WTC11 (cell line): Measurements from ENCODE around the gene KRTAP5-7. TPM values are rescaled to one million over a fixed set of nuclear protein-coding genes. Genes with fewer than 3 reads are reported as not detected.

Source experiments
- ATAC-seq: fragments of 200-7000 bp; cut with Tn5 transposase; 2 replicates; pipeline ENCODE4 v1.10.0; 2021; ENCODE audit warnings: mild to moderate bottlenecking, moderate library complexity
- CTCF ChIA-PET: fragments of 300-600 bp; sonication (Branson Sonifier 250); formaldehyde crosslinking; loops from one replicate; lab custom pipeline; 2021; ENCODE audit warnings: antibody characterized with exemption; lab: Charles Lee
- POLR2A ChIA-PET: fragments of 350-600 bp; sonication (Branson Sonifier 250); formaldehyde crosslinking; loops from one replicate; lab custom pipeline; 2021; ENCODE audit warnings: antibody characterized with exemption; lab: Charles Lee
- DNase-seq: peaks from one replicate; pipeline ENCODE4 v3.0.0; 2021; ENCODE audit warnings: low spot score
- H3K27ac Mint-ChIP-seq: 2 replicates; pipeline ENCODE4 v1.8.0; 2021; ENCODE audit warnings: mixed read lengths
- H3K27me3 Mint-ChIP-seq: 2 replicates; pipeline ENCODE4 v1.8.0; 2021; ENCODE audit warnings: low read depth, mild to moderate bottlenecking, moderate library complexity, mixed read lengths
- H3K36me3 Mint-ChIP-seq: 2 replicates; pipeline ENCODE4 v1.8.0; 2021; ENCODE audit warnings: mixed read lengths
- H3K4me1 Mint-ChIP-seq: 2 replicates; pipeline ENCODE4 v1.8.0; 2022; ENCODE audit warnings: mixed read lengths
- H3K4me3 Mint-ChIP-seq: 2 replicates; pipeline ENCODE4 v1.8.0; 2021; ENCODE audit warnings: mild to moderate bottlenecking, moderate library complexity, mixed read lengths
- H3K9me3 Mint-ChIP-seq: 2 replicates; pipeline ENCODE4 v1.8.0; 2021; ENCODE audit warnings: mixed read lengths
- CBFB ChIP-seq: sonication (generic); formaldehyde crosslinking; IDR thresholded peaks from 2 replicates; pipeline ENCODE4 v1.8.1; 2022; ENCODE audit warnings: mild to moderate bottlenecking, low read depth, missing genetic modification reagents
- E2F1 ChIP-seq: sonication (generic); formaldehyde crosslinking; IDR thresholded peaks from 2 replicates; pipeline ENCODE4 v1.8.0; 2022; ENCODE audit warnings: mild to moderate bottlenecking, missing genetic modification reagents
- E2F4 ChIP-seq: sonication (generic); formaldehyde crosslinking; IDR thresholded peaks from 2 replicates; pipeline ENCODE4 v1.8.1; 2022; ENCODE audit warnings: low read depth, mild to moderate bottlenecking, moderate library complexity, missing genetic modification reagents, borderline replicate concordance
- ELF4 ChIP-seq: sonication (generic); formaldehyde crosslinking; IDR thresholded peaks from 2 replicates; pipeline ENCODE4 v1.8.1; 2022; ENCODE audit warnings: low read depth, mild to moderate bottlenecking, moderate library complexity, missing genetic modification reagents
- EMX1 ChIP-seq: fragments of 250-450 bp; sonication (Bioruptor Pico); IDR thresholded peaks from 2 replicates; pipeline ENCODE4 v1.8.0; 2021; ENCODE audit warnings: mild to moderate bottlenecking
- ETV6 ChIP-seq: sonication (generic); formaldehyde crosslinking; IDR thresholded peaks from 2 replicates; pipeline ENCODE4 v1.8.1; 2022; ENCODE audit warnings: mild to moderate bottlenecking, missing genetic modification reagents
- FOXJ3 ChIP-seq: sonication (generic); formaldehyde crosslinking; IDR thresholded peaks from 2 replicates; pipeline ENCODE4 v1.9.0; 2021; ENCODE audit warnings: missing genetic modification reagents, mild to moderate bottlenecking, borderline replicate concordance
- IRF1 ChIP-seq: sonication (generic); formaldehyde crosslinking; IDR thresholded peaks from 2 replicates; pipeline ENCODE4 v1.8.0; 2023; ENCODE audit warnings: missing genetic modification reagents
- IRF2 ChIP-seq: sonication (generic); formaldehyde crosslinking; IDR thresholded peaks from 2 replicates; pipeline ENCODE4 v1.8.0; 2022; ENCODE audit warnings: low read depth, missing genetic modification reagents, borderline replicate concordance
- NR2C2 ChIP-seq: sonication (generic); formaldehyde crosslinking; IDR thresholded peaks from 2 replicates; pipeline ENCODE4 v1.8.0; 2022; ENCODE audit warnings: mild to moderate bottlenecking, missing genetic modification reagents
- RELA ChIP-seq: sonication (generic); formaldehyde crosslinking; IDR thresholded peaks from 2 replicates; pipeline ENCODE4 v1.8.1; 2022; ENCODE audit warnings: missing genetic modification reagents, mild to moderate bottlenecking, borderline replicate concordance
- TEAD1 ChIP-seq: sonication (generic); formaldehyde crosslinking; IDR thresholded peaks from 2 replicates; pipeline ENCODE4 v1.8.0; 2022; ENCODE audit warnings: mild to moderate bottlenecking, missing genetic modification reagents
- TP53 ChIP-seq: sonication (generic); formaldehyde crosslinking; IDR thresholded peaks from 2 replicates; pipeline ENCODE4 v1.8.1; 2023; ENCODE audit warnings: mild to moderate bottlenecking, missing genetic modification reagents
- ZBTB43 ChIP-seq: sonication (generic); formaldehyde crosslinking; IDR thresholded peaks from 2 replicates; pipeline ENCODE4 v1.8.1; 2023; ENCODE audit warnings: mild to moderate bottlenecking, missing genetic modification reagents
- ZNF138 ChIP-seq: sonication (generic); formaldehyde crosslinking; conservative IDR thresholded peaks from 2 replicates; pipeline ENCODE4 v1.8.1; 2022; ENCODE audit warnings: mild to moderate bottlenecking, moderate library complexity, missing genetic modification reagents
- ZNF219 ChIP-seq: sonication (generic); formaldehyde crosslinking; IDR thresholded peaks from 2 replicates; pipeline ENCODE4 v1.8.0; 2023; ENCODE audit warnings: missing genetic modification reagents, mild to moderate bottlenecking, borderline replicate concordance
- total RNA-seq: library from RNA; stranded (reverse); gene quantifications from 3 replicates; pipeline ENCODE4 v1.2.3, GENCODE V29; 2021
- TF ChIP-seq, protein P1 (sequence below): sonication (generic); formaldehyde crosslinking; conservative IDR thresholded peaks from 2 replicates; pipeline ENCODE4 v1.8.1; 2022; ENCODE audit warnings: mild to moderate bottlenecking, missing genetic modification reagents
- TF ChIP-seq, protein P2 (sequence below): fragments of 250-450 bp; sonication (Bioruptor Pico); IDR thresholded peaks from 2 replicates; pipeline ENCODE4 v1.9.0; 2021; ENCODE audit warnings: moderate library complexity, mild to moderate bottlenecking, inconsistent platforms, borderline replicate concordance
- TF ChIP-seq, protein P3 (sequence below): fragments of 250-450 bp; sonication (Bioruptor Pico); IDR thresholded peaks from 2 replicates; pipeline ENCODE4 v1.9.0; 2021; ENCODE audit warnings: mild to moderate bottlenecking
- TF ChIP-seq, protein P4 (sequence below): sonication (generic); formaldehyde crosslinking; conservative IDR thresholded peaks from 2 replicates; pipeline ENCODE4 v1.8.1; 2023; ENCODE audit warnings: mild to moderate bottlenecking, low read depth, missing genetic modification reagents, moderate library complexity
- TF ChIP-seq, protein P5 (sequence below): fragments of 250-450 bp; sonication (Bioruptor Pico); IDR thresholded peaks from 2 replicates; pipeline ENCODE4 v2.1.2; 2022; ENCODE audit warnings: mild to moderate bottlenecking, moderate library complexity
- TF ChIP-seq, protein P6 (sequence below): fragments of 250-450 bp; sonication (Bioruptor Pico); IDR thresholded peaks from 2 replicates; pipeline ENCODE4 v1.8.0; 2021; ENCODE audit warnings: mild to moderate bottlenecking

The KRTAP5-7 gene
- total RNA-seq, 1 experiment from 2014 or later: 0.11 TPM

GRCh38 chr11:71502871-71503435, 24.1 kb upstream of the KRTAP5-7 start:
- Mint-ChIP-seq H3K36me3 (peaks cover 37% of the 10 kb centered on the region), H3K4me1 (peaks cover 22% of the 10 kb centered on the region), H3K9me3 (peaks cover 15% of the 10 kb centered on the region), H3K4me3 (no peak overlapping the region), H3K27ac (no peak overlapping the region), H3K27me3 (no peaks in the 10 kb centered on the region; the same call in 1 of the 2 replicates)
- ATAC-seq (no peak), DNase-seq (no peak)
- CTCF ChIA-PET: no interaction called here
- TF ChIP-seq ZNF219 (CRISPR knock-in tag): no peak
- no peak for TF ChIP-seq E2F4 (CRISPR knock-in tag)
- no peak for TF ChIP-seq IRF1 (CRISPR knock-in tag)
- TF ChIP-seq, protein P1, sequence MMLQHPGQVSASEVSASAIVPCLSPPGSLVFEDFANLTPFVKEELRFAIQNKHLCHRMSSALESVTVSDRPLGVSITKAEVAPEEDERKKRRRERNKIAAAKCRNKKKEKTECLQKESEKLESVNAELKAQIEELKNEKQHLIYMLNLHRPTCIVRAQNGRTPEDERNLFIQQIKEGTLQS (CRISPR knock-in tag): no peak
- no peak for TF ChIP-seq RELA (CRISPR knock-in tag)
- no peak for TF ChIP-seq TP53 (CRISPR knock-in tag)
- no peak for TF ChIP-seq NR2C2 (CRISPR knock-in tag)
- TF ChIP-seq ETV6: no peak
- TF ChIP-seq, protein P2, sequence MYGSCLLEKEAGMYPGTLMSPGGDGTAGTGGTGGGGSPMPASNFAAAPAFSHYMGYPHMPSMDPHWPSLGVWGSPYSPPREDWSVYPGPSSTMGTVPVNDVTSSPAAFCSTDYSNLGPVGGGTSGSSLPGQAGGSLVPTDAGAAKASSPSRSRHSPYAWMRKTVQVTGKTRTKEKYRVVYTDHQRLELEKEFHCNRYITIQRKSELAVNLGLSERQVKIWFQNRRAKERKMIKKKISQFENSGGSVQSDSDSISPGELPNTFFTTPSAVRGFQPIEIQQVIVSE (CRISPR knock-in tag): no peak
- TF ChIP-seq FOXJ3: no peak
- no peak for TF ChIP-seq ZBTB43 (CRISPR knock-in tag)
- TF ChIP-seq, protein P3, sequence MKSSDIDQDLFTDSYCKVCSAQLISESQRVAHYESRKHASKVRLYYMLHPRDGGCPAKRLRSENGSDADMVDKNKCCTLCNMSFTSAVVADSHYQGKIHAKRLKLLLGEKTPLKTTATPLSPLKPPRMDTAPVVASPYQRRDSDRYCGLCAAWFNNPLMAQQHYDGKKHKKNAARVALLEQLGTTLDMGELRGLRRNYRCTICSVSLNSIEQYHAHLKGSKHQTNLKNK (CRISPR knock-in tag): no peak
- no peak for TF ChIP-seq ELF4 (CRISPR knock-in tag)
- TF ChIP-seq, protein P4, sequence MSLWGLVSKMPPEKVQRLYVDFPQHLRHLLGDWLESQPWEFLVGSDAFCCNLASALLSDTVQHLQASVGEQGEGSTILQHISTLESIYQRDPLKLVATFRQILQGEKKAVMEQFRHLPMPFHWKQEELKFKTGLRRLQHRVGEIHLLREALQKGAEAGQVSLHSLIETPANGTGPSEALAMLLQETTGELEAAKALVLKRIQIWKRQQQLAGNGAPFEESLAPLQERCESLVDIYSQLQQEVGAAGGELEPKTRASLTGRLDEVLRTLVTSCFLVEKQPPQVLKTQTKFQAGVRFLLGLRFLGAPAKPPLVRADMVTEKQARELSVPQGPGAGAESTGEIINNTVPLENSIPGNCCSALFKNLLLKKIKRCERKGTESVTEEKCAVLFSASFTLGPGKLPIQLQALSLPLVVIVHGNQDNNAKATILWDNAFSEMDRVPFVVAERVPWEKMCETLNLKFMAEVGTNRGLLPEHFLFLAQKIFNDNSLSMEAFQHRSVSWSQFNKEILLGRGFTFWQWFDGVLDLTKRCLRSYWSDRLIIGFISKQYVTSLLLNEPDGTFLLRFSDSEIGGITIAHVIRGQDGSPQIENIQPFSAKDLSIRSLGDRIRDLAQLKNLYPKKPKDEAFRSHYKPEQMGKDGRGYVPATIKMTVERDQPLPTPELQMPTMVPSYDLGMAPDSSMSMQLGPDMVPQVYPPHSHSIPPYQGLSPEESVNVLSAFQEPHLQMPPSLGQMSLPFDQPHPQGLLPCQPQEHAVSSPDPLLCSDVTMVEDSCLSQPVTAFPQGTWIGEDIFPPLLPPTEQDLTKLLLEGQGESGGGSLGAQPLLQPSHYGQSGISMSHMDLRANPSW (CRISPR knock-in tag): no peak
- POLR2A ChIA-PET: no interaction called here

GRCh38 chr11:71504531-71504930, 22.5 kb upstream of the KRTAP5-7 start:
- ATAC-seq: peak; percentile 58; the same call in 1 of the 2 replicates
- CTCF ChIA-PET: interaction anchor here (1.4 to 3.0 kb wide), 3 partner anchors 56 to 75 kb away, joined by 4 to 11 read pairs (median 4); partner anchors contain the start of gene DHCR7
- H3K9me3 Mint-ChIP-seq: peaks cover 30% of the 10 kb centered on the region
- H3K27ac Mint-ChIP-seq: no peak overlapping the region
- H3K4me3 Mint-ChIP-seq: no peak overlapping the region
- no peak for DNase-seq
- H3K36me3 Mint-ChIP-seq: peaks cover 42% of the 10 kb centered on the region
- peaks cover 4% of the 10 kb centered on the region for H3K27me3 Mint-ChIP-seq
- POLR2A ChIA-PET: no interaction called here
- peaks cover 22% of the 10 kb centered on the region for H3K4me1 Mint-ChIP-seq
- TF ChIP-seq IRF2 (CRISPR knock-in tag): no peak
- TF ChIP-seq TP53 (CRISPR knock-in tag): no peak
- TF ChIP-seq, protein P5, sequence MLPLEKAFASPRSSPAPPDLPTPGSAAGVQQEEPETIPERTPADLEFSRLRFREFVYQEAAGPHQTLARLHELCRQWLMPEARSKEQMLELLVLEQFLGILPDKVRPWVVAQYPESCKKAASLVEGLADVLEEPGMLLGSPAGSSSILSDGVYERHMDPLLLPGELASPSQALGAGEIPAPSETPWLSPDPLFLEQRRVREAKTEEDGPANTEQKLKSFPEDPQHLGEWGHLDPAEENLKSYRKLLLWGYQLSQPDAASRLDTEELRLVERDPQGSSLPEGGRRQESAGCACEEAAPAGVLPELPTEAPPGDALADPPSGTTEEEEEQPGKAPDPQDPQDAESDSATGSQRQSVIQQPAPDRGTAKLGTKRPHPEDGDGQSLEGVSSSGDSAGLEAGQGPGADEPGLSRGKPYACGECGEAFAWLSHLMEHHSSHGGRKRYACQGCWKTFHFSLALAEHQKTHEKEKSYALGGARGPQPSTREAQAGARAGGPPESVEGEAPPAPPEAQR: no peak
- no peak for TF ChIP-seq EMX1
- TF ChIP-seq ZNF138 (CRISPR knock-in tag): no peak
- TF ChIP-seq E2F1 (CRISPR knock-in tag): no peak
- TF ChIP-seq, protein P6, sequence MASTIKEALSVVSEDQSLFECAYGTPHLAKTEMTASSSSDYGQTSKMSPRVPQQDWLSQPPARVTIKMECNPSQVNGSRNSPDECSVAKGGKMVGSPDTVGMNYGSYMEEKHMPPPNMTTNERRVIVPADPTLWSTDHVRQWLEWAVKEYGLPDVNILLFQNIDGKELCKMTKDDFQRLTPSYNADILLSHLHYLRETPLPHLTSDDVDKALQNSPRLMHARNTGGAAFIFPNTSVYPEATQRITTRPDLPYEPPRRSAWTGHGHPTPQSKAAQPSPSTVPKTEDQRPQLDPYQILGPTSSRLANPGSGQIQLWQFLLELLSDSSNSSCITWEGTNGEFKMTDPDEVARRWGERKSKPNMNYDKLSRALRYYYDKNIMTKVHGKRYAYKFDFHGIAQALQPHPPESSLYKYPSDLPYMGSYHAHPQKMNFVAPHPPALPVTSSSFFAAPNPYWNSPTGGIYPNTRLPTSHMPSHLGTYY (CRISPR knock-in tag): no peak
- TF ChIP-seq CBFB (CRISPR knock-in tag): no peak
- no peak for TF ChIP-seq TEAD1
